ENCODE measurements around the gene EID2.

Gene EID2, protein sequence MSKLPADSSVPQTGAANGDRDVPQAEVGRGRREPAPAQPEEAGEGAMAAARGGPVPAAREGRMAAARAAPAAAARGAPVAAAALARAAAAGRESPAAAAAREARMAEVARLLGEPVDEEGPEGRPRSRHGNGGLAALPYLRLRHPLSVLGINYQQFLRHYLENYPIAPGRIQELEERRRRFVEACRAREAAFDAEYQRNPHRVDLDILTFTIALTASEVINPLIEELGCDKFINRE

DNA sequence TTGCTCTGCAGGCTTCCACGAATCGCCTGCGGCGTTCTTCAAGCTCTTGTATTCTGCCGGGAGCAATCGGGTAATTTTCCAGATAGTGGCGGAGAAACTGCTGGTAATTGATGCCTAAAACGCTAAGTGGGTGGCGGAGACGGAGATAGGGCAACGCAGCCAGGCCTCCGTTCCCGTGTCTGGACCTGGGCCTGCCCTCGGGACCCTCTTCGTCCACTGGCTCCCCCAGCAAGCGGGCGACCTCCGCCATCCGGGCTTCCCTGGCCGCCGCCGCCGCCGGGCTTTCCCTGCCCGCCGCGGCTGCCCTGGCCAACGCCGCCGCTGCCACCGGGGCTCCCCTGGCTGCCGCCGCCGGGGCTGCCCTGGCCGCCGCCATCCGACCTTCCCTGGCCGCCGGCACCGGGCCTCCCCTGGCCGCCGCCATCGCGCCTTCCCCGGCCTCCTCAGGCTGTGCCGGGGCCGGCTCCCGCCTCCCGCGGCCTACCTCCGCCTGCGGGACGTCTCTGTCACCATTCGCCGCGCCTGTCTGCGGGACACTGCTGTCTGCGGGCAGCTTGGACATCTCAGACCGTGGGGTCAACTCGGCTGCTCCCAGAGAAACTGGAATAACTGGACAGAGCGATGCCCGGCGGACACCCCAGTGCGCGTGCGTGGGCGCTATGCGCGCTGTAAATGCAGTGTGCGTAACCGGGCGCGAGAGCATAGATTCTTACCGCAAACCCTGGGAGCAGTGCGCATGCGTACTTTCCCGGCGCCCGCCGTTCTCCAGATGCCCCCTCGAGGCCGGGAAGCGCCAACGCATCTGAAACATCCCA lies at the start of gene EID2:
TSS of gene EID2 (minus strand) at position 644 of the 815 bp plus-strand sequence. CDS start at position 562, 82 bp downstream.
- H3K27ac ChIP-seq = peak within 1 kb of the TSS; percentile 99

DNA sequence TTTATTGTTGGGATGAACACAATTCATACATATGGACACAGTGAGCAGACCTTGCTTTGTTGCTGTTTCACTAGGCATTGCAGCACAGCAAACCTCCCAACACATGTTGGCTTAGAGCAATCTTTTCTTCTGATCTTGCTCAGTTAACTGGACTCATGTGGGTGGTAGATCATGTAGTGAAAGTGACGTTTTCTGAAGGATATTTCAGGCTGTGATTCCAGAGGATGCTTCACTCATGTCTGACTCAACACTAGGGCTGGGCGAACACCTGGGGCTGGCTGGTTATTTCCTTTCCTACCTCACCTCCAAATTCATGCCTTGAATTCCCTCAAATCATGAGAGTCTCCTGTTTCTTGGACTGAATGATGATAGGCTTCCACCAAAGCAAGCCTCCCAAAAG lies 48.1 kb upstream of the EID2 start:
- no peak overlapping the region for H3K27ac ChIP-seq
- TF ChIP-seq, protein P1, sequence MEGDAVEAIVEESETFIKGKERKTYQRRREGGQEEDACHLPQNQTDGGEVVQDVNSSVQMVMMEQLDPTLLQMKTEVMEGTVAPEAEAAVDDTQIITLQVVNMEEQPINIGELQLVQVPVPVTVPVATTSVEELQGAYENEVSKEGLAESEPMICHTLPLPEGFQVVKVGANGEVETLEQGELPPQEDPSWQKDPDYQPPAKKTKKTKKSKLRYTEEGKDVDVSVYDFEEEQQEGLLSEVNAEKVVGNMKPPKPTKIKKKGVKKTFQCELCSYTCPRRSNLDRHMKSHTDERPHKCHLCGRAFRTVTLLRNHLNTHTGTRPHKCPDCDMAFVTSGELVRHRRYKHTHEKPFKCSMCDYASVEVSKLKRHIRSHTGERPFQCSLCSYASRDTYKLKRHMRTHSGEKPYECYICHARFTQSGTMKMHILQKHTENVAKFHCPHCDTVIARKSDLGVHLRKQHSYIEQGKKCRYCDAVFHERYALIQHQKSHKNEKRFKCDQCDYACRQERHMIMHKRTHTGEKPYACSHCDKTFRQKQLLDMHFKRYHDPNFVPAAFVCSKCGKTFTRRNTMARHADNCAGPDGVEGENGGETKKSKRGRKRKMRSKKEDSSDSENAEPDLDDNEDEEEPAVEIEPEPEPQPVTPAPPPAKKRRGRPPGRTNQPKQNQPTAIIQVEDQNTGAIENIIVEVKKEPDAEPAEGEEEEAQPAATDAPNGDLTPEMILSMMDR (conservative IDR thresholded peaks at IDR 0.05) = no peak

More for the DNA sequence above, at the start of gene EID2:
- TF ChIP-seq, protein P1 (conservative IDR thresholded peaks at IDR 0.05) = peak; percentile 92

DNA sequence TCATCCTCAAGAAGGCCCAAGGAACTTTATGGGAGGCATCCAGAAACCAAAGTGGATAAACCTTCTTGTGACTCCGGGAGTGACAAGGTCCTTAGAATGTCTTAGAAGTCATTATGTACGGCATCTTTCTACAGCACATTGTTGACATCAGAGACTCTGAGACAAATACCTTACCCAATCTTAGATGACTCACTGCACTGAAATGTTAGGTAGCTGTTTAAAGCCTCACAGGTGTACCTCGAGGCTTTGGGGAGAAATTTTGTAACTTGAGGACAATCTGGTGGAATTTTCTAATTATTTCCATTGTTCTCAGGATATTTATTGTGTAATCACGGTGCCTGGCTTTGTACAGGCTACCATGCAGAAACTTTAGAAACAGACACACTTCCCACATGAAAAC lies 47.5 kb upstream of the EID2 start:
- no peak overlapping the region for H3K27ac ChIP-seq
- TF ChIP-seq, protein P1 (conservative IDR thresholded peaks at IDR 0.05) = no peak

DNA sequence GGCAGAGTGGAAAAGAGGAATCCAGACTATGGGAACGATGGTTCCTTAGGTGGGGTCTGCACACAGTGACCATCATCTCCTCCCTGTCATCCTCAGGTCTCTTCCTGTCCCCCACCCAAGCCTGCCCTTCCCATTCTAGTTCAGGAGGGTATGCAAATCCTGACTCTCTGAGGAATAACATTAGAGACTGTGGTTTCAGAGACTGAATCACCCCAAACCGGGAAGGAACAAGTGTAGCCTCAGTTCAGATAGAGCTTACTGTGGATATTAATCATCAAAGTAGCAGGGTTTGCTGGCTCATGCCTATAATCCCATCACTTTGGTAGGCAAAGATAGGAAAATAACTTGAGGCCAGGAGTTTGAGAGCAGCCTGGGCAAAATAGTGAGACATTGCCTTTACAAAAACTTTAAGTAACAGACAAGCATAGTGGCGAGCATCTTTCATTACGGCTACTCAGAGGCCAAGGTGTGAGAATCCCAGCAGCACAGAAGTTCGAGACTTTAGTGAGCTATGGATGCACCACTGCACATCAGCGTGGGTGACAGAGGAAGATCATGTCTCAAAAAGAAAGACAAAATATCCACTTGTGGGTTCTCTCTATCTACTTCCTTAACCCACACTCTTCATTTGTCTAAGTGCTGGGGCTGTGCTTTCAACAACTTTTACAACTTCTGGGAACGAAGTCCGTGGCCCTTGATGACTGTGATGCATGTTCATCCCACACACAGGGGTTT lies 43.1 kb upstream of the EID2 start:
- TF ChIP-seq, protein P1 (conservative IDR thresholded peaks at IDR 0.05) = no peak

DNA sequence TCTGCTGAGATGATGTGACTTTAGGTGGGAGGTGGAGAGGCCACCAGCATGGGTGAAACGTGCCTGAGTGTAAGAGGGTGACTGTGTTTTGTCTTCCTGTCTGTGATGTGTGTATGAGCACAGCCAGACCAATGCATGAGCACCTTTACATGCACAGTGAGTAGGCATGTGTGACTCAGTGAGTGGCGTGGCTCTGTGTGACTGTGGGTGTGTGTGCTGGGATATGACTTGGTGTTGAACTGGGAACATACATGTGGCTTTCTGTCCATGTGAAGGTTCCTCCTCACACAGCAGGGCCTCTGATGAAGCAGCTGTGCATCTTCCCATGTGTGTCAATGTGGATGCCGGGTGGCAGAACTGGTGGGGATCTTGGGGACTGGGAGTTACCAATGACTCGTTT lies 42.5 kb upstream of the EID2 start:
- TF ChIP-seq, protein P1 (conservative IDR thresholded peaks at IDR 0.05) = no peak
- H3K27ac ChIP-seq = no peak overlapping the region

More for the DNA sequence above, 43.1 kb upstream of the EID2 start:
- no peak overlapping the region for H3K27ac ChIP-seq

DNA sequence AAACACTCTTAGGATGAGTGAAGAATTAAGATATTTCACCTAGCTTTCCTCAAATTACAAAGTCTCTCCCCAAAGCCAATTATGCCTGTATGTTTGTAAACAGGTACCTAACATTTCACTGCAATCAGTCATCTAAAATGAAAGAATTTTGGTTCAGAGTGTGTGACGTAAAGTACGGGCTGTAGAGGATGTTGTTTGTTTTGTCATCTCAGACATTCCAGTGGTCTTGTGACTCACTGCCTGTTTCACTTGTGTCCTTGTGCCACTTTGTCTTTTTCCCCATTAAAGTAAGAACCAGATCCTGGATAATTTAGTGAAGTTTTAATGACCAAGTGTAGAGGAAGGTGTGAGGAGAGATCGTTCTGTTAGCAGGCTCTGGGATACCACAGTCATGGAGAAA lies 28.6 kb upstream of the EID2 start:
- no peak overlapping the region for H3K27ac ChIP-seq
- TF ChIP-seq, protein P1 (conservative IDR thresholded peaks at IDR 0.05) = no peak

DNA sequence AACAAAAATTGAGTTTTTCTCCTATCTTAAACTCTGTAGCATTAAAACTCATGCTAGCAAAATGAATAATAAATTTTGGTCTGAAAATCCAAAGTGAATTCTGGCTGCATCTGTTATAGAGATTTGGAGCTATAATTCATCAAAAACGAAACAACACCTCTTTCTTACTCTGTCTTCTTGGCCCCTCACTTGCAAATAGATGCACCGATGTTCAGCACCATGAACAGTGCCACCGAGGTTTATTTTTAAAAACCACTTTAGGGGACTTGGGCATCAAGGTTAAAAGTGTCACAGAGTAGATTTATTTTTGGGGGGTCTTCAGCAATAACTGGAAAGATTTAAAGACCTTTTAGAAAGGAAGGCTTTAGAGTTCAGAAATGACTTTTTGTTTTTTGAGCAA lies 26.1 kb upstream of the EID2 start:
- no peak overlapping the region for H3K27ac ChIP-seq
- TF ChIP-seq, protein P1 (conservative IDR thresholded peaks at IDR 0.05) = no peak

All from VCaP (cell line).